ENCODE measurements around the gene IBA57.

The IBA57 gene

GRCh38 chr1:228145463-228146416 lies 19.9 kb upstream of the IBA57 start:
- no peak for DNase-seq

GRCh38 chr1:228146417-228147150 lies 19.0 kb upstream of the IBA57 start:
- DNase-seq, result no peak

GRCh38 chr1:228147151-228147693 lies 18.4 kb upstream of the IBA57 start:
- no peak for DNase-seq

- no peak for DNase-seq
Observed at GRCh38 chr1:228147768-228148167, 17.8 kb upstream of the IBA57 start.

- no peak for DNase-seq
Observed at GRCh38 chr1:228148196-228148861, 17.3 kb upstream of the IBA57 start.

GRCh38 chr1:228148935-228149405 lies 16.6 kb upstream of the IBA57 start:
- no peak for DNase-seq

GRCh38 chr1:228149406-228150119 lies 16.0 kb upstream of the IBA57 start, which contains the start of gene GJC2:
Gene GJC2, plus strand, starts transcription at chr1:228149930. Its CDS starts 7,829 bp downstream, at chr1:228157759.
- DNase-seq, result no peak

GRCh38 chr1:228150120-228150460 lies 15.5 kb upstream of the IBA57 start:
- DNase-seq, result no peak

GRCh38 chr1:228150461-228151179 lies 15.0 kb upstream of the IBA57 start:
- DNase-seq, result no peak

GRCh38 chr1:228151180-228151925 lies 14.3 kb upstream of the IBA57 start:
- DNase-seq, result no peak

- DNase-seq, result no peak
Observed at GRCh38 chr1:228152097-228152917, 13.3 kb upstream of the IBA57 start.

GRCh38 chr1:228152918-228153258 lies 12.7 kb upstream of the IBA57 start:
- DNase-seq, result no peak

- no peak for DNase-seq
Observed at GRCh38 chr1:228154021-228154669, 11.5 kb upstream of the IBA57 start.

- DNase-seq, result no peak
Observed at GRCh38 chr1:228154670-228155571, 10.7 kb upstream of the IBA57 start.

- no peak for DNase-seq
Observed at GRCh38 chr1:228155596-228156514, 9.7 kb upstream of the IBA57 start.

- DNase-seq, result no peak
Observed at GRCh38 chr1:228156515-228156881, 9.1 kb upstream of the IBA57 start.
